Embryonic facial prominence (tissue), 1 donor: ENCODE data around the gene C1orf185.
"Not testable (repeated sequence)": the region's sequence is repeated elsewhere in the genome, so short reads cannot be mapped to it uniquely, and the experiment has no call there.

Source experiments
- DNase-seq: peaks from one replicate; pipeline ENCODE4 v3.0.0-alpha.2; 2016; ENCODE audit errors: extremely low spot score

Gene C1orf185

GRCh38 chr1:51137696-51138095 lies 35.7 kb downstream of the C1orf185 start:
- DNase-seq: not testable (repeated sequence)

DNA sequence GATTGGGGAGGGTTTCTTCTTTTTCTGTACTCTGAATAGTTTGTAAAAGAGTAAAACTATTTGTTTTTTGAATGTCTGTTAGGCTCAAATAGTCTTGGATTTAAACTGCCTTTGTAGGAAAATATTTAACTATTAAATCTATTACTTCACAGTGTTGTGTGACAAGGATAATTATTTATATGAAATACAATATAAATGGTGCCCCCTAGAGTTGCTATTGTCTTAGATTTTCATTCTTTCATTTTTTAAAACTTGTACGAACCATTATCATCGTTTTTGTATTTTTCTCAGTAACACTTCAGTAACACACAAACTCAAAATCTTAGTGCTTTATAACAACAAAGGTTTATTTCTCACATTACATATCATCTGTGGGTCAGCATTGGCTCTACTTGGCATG lies 37.4 kb downstream of the C1orf185 start:
- DNase-seq: no peak

DNA sequence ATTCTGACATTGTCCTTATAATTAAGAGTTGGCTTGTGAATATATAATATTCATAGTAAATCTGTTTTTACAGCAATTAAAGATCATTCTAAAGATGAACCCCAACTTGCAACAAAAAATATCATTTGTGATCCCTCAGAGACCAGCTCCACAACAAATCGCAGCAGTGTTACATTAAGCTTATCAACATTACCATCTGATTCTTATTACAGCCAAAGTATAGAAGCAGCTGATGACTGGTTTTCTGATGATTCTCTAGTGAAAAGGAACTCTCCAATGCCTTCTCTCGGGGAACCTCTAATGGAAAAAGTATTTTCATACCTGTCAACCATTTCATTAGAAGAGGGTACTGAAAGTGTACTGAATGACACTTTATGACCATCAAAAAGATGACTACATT lies 45.4 kb downstream of the C1orf185 start:
- DNase-seq: no peak

- no peak for DNase-seq
Observed at GRCh38 chr1:51154776-51155175, 52.7 kb downstream of the C1orf185 start.

- no peak for DNase-seq
Observed at GRCh38 chr1:51156752-51157151, 54.7 kb downstream of the C1orf185 start.

- DNase-seq: no peak
Observed at GRCh38 chr1:51157395-51157794, 55.4 kb downstream of the C1orf185 start.

DNA sequence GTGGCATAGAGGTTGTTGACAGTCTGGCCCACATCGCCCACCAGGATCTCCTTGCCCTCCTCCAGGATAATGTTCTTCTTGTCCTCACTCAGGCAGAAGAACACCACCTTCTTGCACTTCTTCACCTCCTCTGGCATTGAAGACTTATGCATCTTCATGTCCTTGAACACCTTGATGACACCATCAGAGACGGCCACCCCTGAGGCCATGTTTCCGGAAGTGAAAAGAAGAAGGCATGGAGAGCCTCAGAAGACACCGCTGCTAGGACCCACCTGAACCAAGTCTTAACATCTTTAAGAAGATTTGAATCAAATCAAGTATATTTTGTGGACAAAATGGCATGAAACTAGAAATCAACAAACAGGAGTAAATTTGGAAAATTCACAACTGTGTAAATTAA lies 56.2 kb downstream of the C1orf185 start:
- no peak for DNase-seq

- not testable (repeated sequence) for DNase-seq
Observed at GRCh38 chr1:51162560-51162959, 60.5 kb downstream of the C1orf185 start.

- DNase-seq: no peak
Observed at GRCh38 chr1:51165540-51165939, 63.5 kb downstream of the C1orf185 start.

DNA sequence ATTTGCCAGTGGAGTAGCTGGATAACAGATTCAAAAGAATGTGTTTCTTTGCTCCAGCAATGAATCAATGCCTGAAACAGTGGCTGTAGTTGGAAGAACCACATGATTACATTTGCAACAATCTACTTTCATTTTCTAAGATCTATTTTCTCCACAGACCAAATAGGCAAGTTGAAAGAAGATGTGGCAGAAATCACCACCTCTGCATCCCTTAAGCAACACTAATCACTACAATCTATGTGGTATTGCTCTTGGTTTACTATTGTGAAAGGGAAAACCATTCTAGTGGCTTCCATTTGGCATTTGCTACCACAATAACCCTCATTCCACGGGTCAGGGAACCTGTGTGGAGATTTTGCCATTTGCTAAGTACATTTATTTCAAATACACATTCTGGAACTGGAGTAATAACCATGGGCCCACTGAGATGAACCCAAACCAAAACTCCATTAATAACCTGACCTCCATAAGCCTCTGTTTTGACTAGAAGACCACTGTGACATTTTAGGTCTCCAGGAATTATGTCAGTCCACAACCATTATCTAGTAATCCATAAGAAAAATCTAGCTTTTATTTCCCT lies 66.3 kb downstream of the C1orf185 start:
- no peak for DNase-seq

- no peak for DNase-seq
Observed at GRCh38 chr1:51168936-51169335, 66.9 kb downstream of the C1orf185 start.

- no peak for DNase-seq
Observed at GRCh38 chr1:51170342-51170741, 68.3 kb downstream of the C1orf185 start.

GRCh38 chr1:51172811-51173210 lies 70.8 kb downstream of the C1orf185 start:
- no peak for DNase-seq

GRCh38 chr1:51175278-51175677 lies 73.2 kb downstream of the C1orf185 start:
- DNase-seq: no peak

GRCh38 chr1:51177988-51178387 lies 76.0 kb downstream of the C1orf185 start:
- DNase-seq: not testable (repeated sequence)

DNA sequence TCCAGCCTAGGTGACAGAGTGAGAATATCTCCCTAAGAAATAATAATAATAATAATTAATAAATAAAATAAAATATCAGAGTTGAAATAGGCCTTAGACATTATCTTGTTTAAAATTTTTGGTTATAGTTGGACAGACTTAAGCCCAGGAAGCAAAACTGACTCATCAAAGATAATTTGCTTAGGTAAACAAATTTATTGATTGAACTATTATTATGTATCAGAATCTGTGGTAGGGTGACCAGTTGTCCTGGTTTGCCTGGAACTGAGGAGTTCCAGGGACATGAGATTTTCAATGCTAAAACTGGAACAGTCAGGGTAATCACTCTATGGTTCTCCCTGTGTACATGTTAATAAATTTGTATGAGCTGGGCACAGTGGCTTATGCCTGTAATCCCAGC lies 86.2 kb downstream of the C1orf185 start:
- DNase-seq: no peak

DNA sequence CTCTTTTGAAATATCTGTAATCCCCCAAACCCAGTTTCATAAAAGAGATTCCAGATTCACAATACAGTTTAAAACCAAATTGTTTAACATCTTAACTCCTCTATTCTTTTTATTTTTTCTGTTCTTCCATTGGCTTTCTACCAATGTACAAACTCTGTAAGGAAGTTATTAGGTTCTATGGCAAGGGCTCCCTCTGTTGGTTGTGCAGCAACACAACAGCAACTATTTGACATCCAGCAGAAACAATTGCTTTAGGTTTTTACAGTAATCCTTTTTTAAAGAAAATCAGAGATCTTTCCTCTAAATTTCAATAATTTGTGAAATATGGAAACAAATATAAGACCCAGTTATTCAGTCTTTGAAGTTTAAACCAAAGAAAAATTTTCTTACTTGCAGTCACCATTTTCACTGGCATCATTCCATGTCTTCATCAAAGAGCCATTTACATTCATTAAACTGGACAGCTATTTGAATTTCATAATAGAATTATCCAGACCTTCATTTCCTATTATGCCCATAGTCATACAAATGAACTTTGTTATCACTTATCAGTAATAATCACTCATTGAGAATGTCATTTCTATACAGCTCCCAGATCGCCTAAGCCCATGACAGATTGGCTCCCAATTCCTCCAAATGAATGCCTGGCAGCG lies 87.5 kb downstream of the C1orf185 start:
- peak; percentile 48 for DNase-seq

DNA sequence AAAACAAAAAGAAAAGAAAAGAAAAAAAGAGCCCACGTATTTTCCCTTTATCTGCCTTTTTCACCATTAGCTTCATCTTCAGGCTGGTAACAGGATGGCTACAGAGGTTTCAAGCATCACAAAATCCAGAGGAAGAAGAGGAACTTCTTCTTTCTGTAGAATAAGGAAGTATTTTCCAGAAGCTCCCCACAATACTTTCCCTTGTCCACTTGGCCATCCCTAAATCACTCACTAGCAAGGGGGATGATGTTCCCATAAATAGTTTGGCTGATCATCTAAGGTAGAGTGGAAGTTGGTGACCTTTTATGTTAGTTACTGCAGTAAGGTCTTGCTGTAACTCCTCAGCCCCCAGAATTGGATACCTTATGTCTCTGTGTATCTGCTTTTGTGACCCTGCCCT lies 88.9 kb downstream of the C1orf185 start:
- no peak for DNase-seq

DNA sequence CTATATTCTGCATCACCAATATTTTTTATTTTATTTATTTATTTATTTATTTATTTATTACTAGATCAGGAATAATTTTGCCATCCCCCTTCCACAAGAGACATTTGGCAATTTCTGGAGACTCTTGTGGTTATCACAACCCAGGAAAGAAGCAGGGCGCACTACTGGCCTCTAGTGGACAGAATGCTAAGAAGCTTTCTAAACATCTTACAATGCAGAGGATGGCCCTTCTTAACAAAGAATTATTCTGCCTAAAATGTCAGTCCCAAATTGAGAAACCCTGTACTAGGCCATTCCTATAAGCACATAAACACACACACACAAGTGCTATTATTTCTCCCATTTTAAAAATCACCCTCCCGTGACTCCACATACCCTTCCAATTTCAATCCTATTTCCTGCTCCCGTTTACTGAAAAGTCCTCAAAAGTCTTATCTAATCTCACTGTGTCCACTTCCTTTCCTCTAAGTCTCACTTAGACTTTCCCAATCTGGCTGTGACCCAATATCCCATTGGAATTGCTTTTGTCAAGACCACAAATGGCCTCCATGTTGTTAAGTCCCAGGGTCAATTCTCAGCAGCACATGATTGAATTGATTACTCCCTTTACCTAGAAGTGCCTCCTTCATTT lies 90.3 kb downstream of the C1orf185 start:
- DNase-seq: peak; percentile 16

DNA sequence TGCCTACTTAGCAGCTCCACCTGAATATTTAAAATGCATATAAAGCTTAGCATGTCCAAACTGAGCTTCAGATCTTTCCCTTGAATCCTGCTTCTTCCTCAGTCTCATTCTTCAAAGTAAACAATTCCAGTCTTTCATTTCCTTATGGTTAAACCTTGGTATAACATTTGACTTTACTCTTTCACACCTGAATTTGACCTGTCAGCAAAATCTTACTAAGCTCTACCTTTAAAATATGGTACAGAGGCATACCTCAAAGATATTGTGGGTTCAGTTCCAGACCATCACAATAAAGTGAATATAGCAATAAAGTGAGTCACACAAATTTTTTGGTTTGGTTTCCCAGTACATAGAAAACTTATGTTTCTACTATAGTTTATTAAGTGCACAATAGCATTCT lies 91.5 kb downstream of the C1orf185 start:
- no peak for DNase-seq
